ENCODE measurements around the gene PDZD7.

The PDZD7 gene

GRCh38 chr10:100997360-100998182 is 33.4 kb downstream of the PDZD7 start:
- Mint-ChIP-seq H3K4me1 (ENCODE audit: low read depth in 2 of 2) (peaks cover 20 to 23% of the 10 kb centered on the region in 2 donors), H3K9me3 (no peaks in the 10 kb centered on the region), H3K36me3 (ENCODE audit: insufficient read depth) (peaks cover 12% of the 10 kb centered on the region), H3K4me3 (peak overlapping the region; percentile 76 to 83), H3K27me3 (no peaks in the 10 kb centered on the region), H3K27ac (peak overlapping the region; percentile 36 to 54)
- ATAC-seq (replicated peaks) (peak; percentile 47), DNase-seq (peak; percentile 64 to 72 (median 66))

- peak; percentile 13 to 33 (median 29) for DNase-seq
These were observed 34.1 kb downstream of the PDZD7 start for GRCh38 chr10:100996678-100997359.

GRCh38 chr10:100995181-100995580 is 35.7 kb downstream of the PDZD7 start:
- Mint-ChIP-seq H3K27ac (peak overlapping the region in 1 of 2 donors; percentile 36), H3K27me3 (no peaks in the 10 kb centered on the region), H3K9me3 (no peaks in the 10 kb centered on the region), H3K36me3 (ENCODE audit: insufficient read depth) (peaks cover 23% of the 10 kb centered on the region), H3K4me1 (ENCODE audit: low read depth in 2 of 2) (peaks cover 17 to 21% of the 10 kb centered on the region in 2 donors), H3K4me3 (no peak overlapping the region)
- no peak for ATAC-seq (replicated peaks)
- DNase-seq = no peak

More at GRCh38 chr10:100996678-100997359, 34.1 kb downstream of the PDZD7 start:
- H3K36me3 Mint-ChIP-seq (ENCODE audit: insufficient read depth) = peaks cover 17% of the 10 kb centered on the region
- H3K27ac Mint-ChIP-seq = peak overlapping the region; percentile 76 to 84
- no peaks in the 10 kb centered on the region for H3K9me3 Mint-ChIP-seq
- ATAC-seq (replicated peaks) = peak; percentile 18
- H3K27me3 Mint-ChIP-seq = no peaks in the 10 kb centered on the region
- peaks cover 20 to 23% of the 10 kb centered on the region in 2 donors for H3K4me1 Mint-ChIP-seq (ENCODE audit: low read depth in 2 of 2)
- peak overlapping the region; percentile 76 to 83 for H3K4me3 Mint-ChIP-seq

- Mint-ChIP-seq H3K9me3 (no peaks in the 10 kb centered on the region), H3K36me3 (ENCODE audit: insufficient read depth) (peaks cover 23% of the 10 kb centered on the region), H3K4me3 (no peak overlapping the region), H3K27ac (peak overlapping the region in 1 of 2 donors; percentile 36), H3K27me3 (no peaks in the 10 kb centered on the region), H3K4me1 (ENCODE audit: low read depth in 2 of 2) (peaks cover 17 to 21% of the 10 kb centered on the region in 2 donors)
- ATAC-seq (replicated peaks) = no peak
- DNase-seq = no peak
These were observed 36.8 kb downstream of the PDZD7 start for GRCh38 chr10:100993986-100994708.

- no peaks in the 10 kb centered on the region for H3K27me3 Mint-ChIP-seq
- no peak overlapping the region for H3K4me3 Mint-ChIP-seq
- no peak for DNase-seq
- peaks cover 25 to 29% of the 10 kb centered on the region in 2 donors for H3K4me1 Mint-ChIP-seq (ENCODE audit: low read depth in 2 of 2)
- peaks cover 23% of the 10 kb centered on the region for H3K36me3 Mint-ChIP-seq (ENCODE audit: insufficient read depth)
- no peak overlapping the region for H3K27ac Mint-ChIP-seq
- no peak for ATAC-seq (replicated peaks)
- no peaks in the 10 kb centered on the region for H3K9me3 Mint-ChIP-seq
These were observed 41.8 kb downstream of the PDZD7 start for GRCh38 chr10:100989088-100989487.

GRCh38 chr10:100988166-100988565 is 42.8 kb downstream of the PDZD7 start:
- H3K4me1 Mint-ChIP-seq (ENCODE audit: low read depth in 2 of 2) = peaks cover 27 to 31% of the 10 kb centered on the region in 2 donors
- H3K4me3 Mint-ChIP-seq = peak overlapping the region; percentile 91 to 93
- H3K36me3 Mint-ChIP-seq (ENCODE audit: insufficient read depth) = peaks cover 23% of the 10 kb centered on the region
- DNase-seq = no peak
- peak overlapping the region; percentile 88 to 94 for H3K27ac Mint-ChIP-seq
- H3K27me3 Mint-ChIP-seq = no peaks in the 10 kb centered on the region
- no peak for ATAC-seq (replicated peaks)
- H3K9me3 Mint-ChIP-seq = no peaks in the 10 kb centered on the region

- DNase-seq (no peak), ATAC-seq (replicated peaks) (peak; percentile 3)
- H3K27me3 Mint-ChIP-seq = no peaks in the 10 kb centered on the region
- H3K27ac Mint-ChIP-seq = peak overlapping the region; percentile 88 to 94
- peaks cover 27 to 31% of the 10 kb centered on the region in 2 donors for H3K4me1 Mint-ChIP-seq (ENCODE audit: low read depth in 2 of 2)
- no peaks in the 10 kb centered on the region for H3K9me3 Mint-ChIP-seq
- peak overlapping the region; percentile 91 to 93 for H3K4me3 Mint-ChIP-seq
- peaks cover 20% of the 10 kb centered on the region for H3K36me3 Mint-ChIP-seq (ENCODE audit: insufficient read depth)
These were observed 43.3 kb downstream of the PDZD7 start for GRCh38 chr10:100987685-100988049.

GRCh38 chr10:100986952-100987684 is 43.8 kb downstream of the PDZD7 start, which contains the start of the genes MRPL43 and TWNK:
MRPL43 (minus strand) TSS chr10:100987497; CDS start chr10:100987443, 54 bp downstream.
TWNK (plus strand) TSS chr10:100987543; CDS start chr10:100988211, 668 bp downstream.
- peak within 1 kb of the TSS; percentile 88 to 94 for H3K27ac Mint-ChIP-seq
- no peaks in the 10 kb centered on the region for H3K27me3 Mint-ChIP-seq
- ATAC-seq (replicated peaks) (peak; percentile 97), DNase-seq (peak; percentile 80 to 81 (median 80))
- H3K4me3 Mint-ChIP-seq = peak within 1 kb of the TSS; percentile 91 to 93
- H3K36me3 Mint-ChIP-seq (ENCODE audit: insufficient read depth) = peaks cover 17% of the 10 kb centered on the region
- H3K9me3 Mint-ChIP-seq = no peaks in the 10 kb centered on the region
- H3K4me1 Mint-ChIP-seq (ENCODE audit: low read depth in 2 of 2) = peaks cover 27 to 31% of the 10 kb centered on the region in 2 donors

- H3K4me1 Mint-ChIP-seq (ENCODE audit: low read depth in 2 of 2) = peaks cover 27 to 31% of the 10 kb centered on the region in 2 donors
- H3K36me3 Mint-ChIP-seq (ENCODE audit: insufficient read depth) = peaks cover 21% of the 10 kb centered on the region
- peak overlapping the region; percentile 88 to 94 for H3K27ac Mint-ChIP-seq
- DNase-seq (no peak), ATAC-seq (replicated peaks) (no peak)
- H3K27me3 Mint-ChIP-seq = no peaks in the 10 kb centered on the region
- no peaks in the 10 kb centered on the region for H3K9me3 Mint-ChIP-seq
- H3K4me3 Mint-ChIP-seq = peak overlapping the region; percentile 91 to 93
These were observed 44.3 kb downstream of the PDZD7 start for GRCh38 chr10:100986623-100986951.

- H3K9me3 Mint-ChIP-seq = no peaks in the 10 kb centered on the region
- H3K4me3 Mint-ChIP-seq = peak overlapping the region; percentile 91 to 93
- H3K27me3 Mint-ChIP-seq = no peaks in the 10 kb centered on the region
- peaks cover 22% of the 10 kb centered on the region for H3K36me3 Mint-ChIP-seq (ENCODE audit: insufficient read depth)
- ATAC-seq (replicated peaks) (no peak), DNase-seq (no peak)
- H3K27ac Mint-ChIP-seq = peak overlapping the region in 1 of 2 donors; percentile 51
- peaks cover 27 to 28% of the 10 kb centered on the region in 2 donors for H3K4me1 Mint-ChIP-seq (ENCODE audit: low read depth in 2 of 2)
These were observed 45.6 kb downstream of the PDZD7 start for GRCh38 chr10:100985336-100985735.

- Mint-ChIP-seq H3K9me3 (no peaks in the 10 kb centered on the region), H3K27ac (no peak overlapping the region), H3K4me1 (ENCODE audit: low read depth in 2 of 2) (peaks cover 27 to 28% of the 10 kb centered on the region in 2 donors), H3K27me3 (no peaks in the 10 kb centered on the region), H3K36me3 (ENCODE audit: insufficient read depth) (peaks cover 22% of the 10 kb centered on the region), H3K4me3 (no peak overlapping the region)
- no peak for ATAC-seq (replicated peaks)
- DNase-seq = no peak
These were observed 46.2 kb downstream of the PDZD7 start for GRCh38 chr10:100984672-100985177.

- no peak for DNase-seq
- no peak for ATAC-seq (replicated peaks)
- H3K4me3 Mint-ChIP-seq = no peak overlapping the region
- H3K9me3 Mint-ChIP-seq = no peaks in the 10 kb centered on the region
- H3K4me1 Mint-ChIP-seq (ENCODE audit: low read depth in 2 of 2) = peaks cover 27 to 28% of the 10 kb centered on the region in 2 donors
- H3K36me3 Mint-ChIP-seq (ENCODE audit: insufficient read depth) = peaks cover 22% of the 10 kb centered on the region
- no peak overlapping the region for H3K27ac Mint-ChIP-seq
- H3K27me3 Mint-ChIP-seq = no peaks in the 10 kb centered on the region
These were observed 46.9 kb downstream of the PDZD7 start for GRCh38 chr10:100983868-100984671.
